MM.1S (cell line): Measurements from ENCODE around the gene FARP1.

Source experiments
- DNase-seq: peaks from one replicate; pipeline ENCODE4 v3.0.0-alpha.2; 2015
- H2AFZ ChIP-seq: fragments of 300-600 bp; sonication (generic); 2 replicates; pipeline ENCODE4 v1.6.0; 2016; ENCODE audit warnings: antibody characterized with exemption, low read length
- H3F3A ChIP-seq: fragments of 300-600 bp; sonication (generic); 2 replicates; pipeline ENCODE4 v1.6.1; 2016; ENCODE audit warnings: mild to moderate bottlenecking, antibody characterized with exemption, low read length, moderate library complexity, mixed read lengths; ENCODE audit not compliant: insufficient read depth
- H3K27ac ChIP-seq: fragments of 300-600 bp; sonication (generic); 2 replicates; pipeline ENCODE4 v1.5.1; 2016; ENCODE audit warnings: mild to moderate bottlenecking, low read length
- H3K27me3 ChIP-seq: fragments of 300-600 bp; sonication (generic); replicated peaks from 2 replicates; pipeline ENCODE4 v1.6.0; 2016; ENCODE audit warnings: low read length; ENCODE audit not compliant: insufficient read depth
- H3K36me3 ChIP-seq: fragments of 300-600 bp; sonication (generic); replicated peaks from 2 replicates; pipeline ENCODE4 v1.6.1; 2016; ENCODE audit warnings: mild to moderate bottlenecking, low read length, mixed read lengths; ENCODE audit not compliant: insufficient read depth
- H3K4me1 ChIP-seq: fragments of 300-600 bp; sonication (generic); 2 replicates; pipeline ENCODE4 v1.6.1; 2016; ENCODE audit warnings: low read length, mixed read lengths
- H3K4me2 ChIP-seq: fragments of 300-600 bp; sonication (generic); 2 replicates; pipeline ENCODE4 v1.6.0; 2016; ENCODE audit warnings: low read depth, low read length
- H3K4me3 ChIP-seq: fragments of 300-600 bp; sonication (generic); 2 replicates; pipeline ENCODE4 v1.5.1; 2016; ENCODE audit warnings: low read length, mixed read lengths
- H3K79me2 ChIP-seq: fragments of 300-600 bp; sonication (generic); 2 replicates; pipeline ENCODE4 v1.6.1; 2016; ENCODE audit warnings: mixed run types, low read length, mixed read lengths
- H3K9ac ChIP-seq: fragments of 300-600 bp; sonication (generic); 2 replicates; pipeline ENCODE4 v1.6.1; 2016; ENCODE audit warnings: low read length, mixed read lengths
- H3K9me2 ChIP-seq: fragments of 300-600 bp; sonication (generic); replicated peaks from 2 replicates; pipeline ENCODE4 v1.6.1; 2016; ENCODE audit warnings: mild to moderate bottlenecking, low read length, mixed read lengths; ENCODE audit not compliant: insufficient read depth
- H3K9me3 ChIP-seq: fragments of 300-600 bp; sonication (generic); replicated peaks from 2 replicates; pipeline ENCODE4 v1.6.1; 2016; ENCODE audit warnings: mild to moderate bottlenecking, low read length, mixed read lengths; ENCODE audit not compliant: insufficient read depth
- H4K20me1 ChIP-seq: fragments of 300-600 bp; sonication (generic); 2 replicates; pipeline ENCODE4 v1.6.1; 2016; ENCODE audit warnings: mild to moderate bottlenecking, low read length, moderate library complexity, mixed read lengths; ENCODE audit not compliant: insufficient read depth
- EZH2 ChIP-seq: fragments of 300-600 bp; sonication (generic); optimal IDR thresholded peaks from 2 replicates; pipeline ENCODE3; 2017; ENCODE audit warnings: low read depth, mild to moderate bottlenecking, antibody characterized with exemption, low read length, mixed read lengths
- EZH2phosphoT487 ChIP-seq: fragments of 300-600 bp; sonication (generic); IDR thresholded peaks from 2 replicates; pipeline ENCODE4 v1.6.1; 2018; ENCODE audit warnings: antibody characterized with exemption, low read length
- TF ChIP-seq, protein P1 (sequence below): fragments of 300-600 bp; sonication (generic); IDR thresholded peaks from 2 replicates; pipeline ENCODE4 v1.5.1; 2016; ENCODE audit warnings: antibody characterized with exemption, low read length, mixed read lengths

The FARP1 gene

GRCh38 chr13:98190889-98191444, 48.1 kb downstream of the FARP1 start:
- no peaks in the 10 kb centered on the region for H3K27me3 ChIP-seq
- H2AFZ ChIP-seq, result no peak overlapping the region
- no peaks in the 10 kb centered on the region for H3K36me3 ChIP-seq
- H3K4me1 ChIP-seq, result no peaks in the 10 kb centered on the region
- no peak overlapping the region for H3K9ac ChIP-seq
- no peak overlapping the region for H3K4me3 ChIP-seq
- H3K27ac ChIP-seq, result no peak overlapping the region
- H3K9me3 ChIP-seq, result no peaks in the 10 kb centered on the region
- no peak overlapping the region for H3K4me2 ChIP-seq
- no peaks in the 10 kb centered on the region for H3F3A ChIP-seq
- DNase-seq, result no peak
- H3K9me2 ChIP-seq, result no peaks in the 10 kb centered on the region
- no peaks in the 10 kb centered on the region for H3K79me2 ChIP-seq
- TF ChIP-seq EZH2phosphoT487, result no peak
- TF ChIP-seq, protein P1, sequence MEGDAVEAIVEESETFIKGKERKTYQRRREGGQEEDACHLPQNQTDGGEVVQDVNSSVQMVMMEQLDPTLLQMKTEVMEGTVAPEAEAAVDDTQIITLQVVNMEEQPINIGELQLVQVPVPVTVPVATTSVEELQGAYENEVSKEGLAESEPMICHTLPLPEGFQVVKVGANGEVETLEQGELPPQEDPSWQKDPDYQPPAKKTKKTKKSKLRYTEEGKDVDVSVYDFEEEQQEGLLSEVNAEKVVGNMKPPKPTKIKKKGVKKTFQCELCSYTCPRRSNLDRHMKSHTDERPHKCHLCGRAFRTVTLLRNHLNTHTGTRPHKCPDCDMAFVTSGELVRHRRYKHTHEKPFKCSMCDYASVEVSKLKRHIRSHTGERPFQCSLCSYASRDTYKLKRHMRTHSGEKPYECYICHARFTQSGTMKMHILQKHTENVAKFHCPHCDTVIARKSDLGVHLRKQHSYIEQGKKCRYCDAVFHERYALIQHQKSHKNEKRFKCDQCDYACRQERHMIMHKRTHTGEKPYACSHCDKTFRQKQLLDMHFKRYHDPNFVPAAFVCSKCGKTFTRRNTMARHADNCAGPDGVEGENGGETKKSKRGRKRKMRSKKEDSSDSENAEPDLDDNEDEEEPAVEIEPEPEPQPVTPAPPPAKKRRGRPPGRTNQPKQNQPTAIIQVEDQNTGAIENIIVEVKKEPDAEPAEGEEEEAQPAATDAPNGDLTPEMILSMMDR, result no peak
- no peak for TF ChIP-seq EZH2
- no peaks in the 10 kb centered on the region for H4K20me1 ChIP-seq

GRCh38 chr13:98192008-98192407, 49.1 kb downstream of the FARP1 start:
- Histone ChIP-seq H3K4me3 (no peak overlapping the region), H3K9me2 (no peaks in the 10 kb centered on the region), H3K9me3 (no peaks in the 10 kb centered on the region), H4K20me1 (no peaks in the 10 kb centered on the region), H3K9ac (no peak overlapping the region), H3F3A (no peaks in the 10 kb centered on the region), H3K4me2 (no peak overlapping the region), H3K4me1 (no peaks in the 10 kb centered on the region), H3K79me2 (no peaks in the 10 kb centered on the region), H2AFZ (no peak overlapping the region), H3K27ac (no peak overlapping the region), H3K36me3 (no peaks in the 10 kb centered on the region), H3K27me3 (no peaks in the 10 kb centered on the region)
- TF ChIP-seq EZH2 (no peak), EZH2phosphoT487 (no peak)
- TF ChIP-seq, protein P1, result no peak
- no peak for DNase-seq

DNA sequence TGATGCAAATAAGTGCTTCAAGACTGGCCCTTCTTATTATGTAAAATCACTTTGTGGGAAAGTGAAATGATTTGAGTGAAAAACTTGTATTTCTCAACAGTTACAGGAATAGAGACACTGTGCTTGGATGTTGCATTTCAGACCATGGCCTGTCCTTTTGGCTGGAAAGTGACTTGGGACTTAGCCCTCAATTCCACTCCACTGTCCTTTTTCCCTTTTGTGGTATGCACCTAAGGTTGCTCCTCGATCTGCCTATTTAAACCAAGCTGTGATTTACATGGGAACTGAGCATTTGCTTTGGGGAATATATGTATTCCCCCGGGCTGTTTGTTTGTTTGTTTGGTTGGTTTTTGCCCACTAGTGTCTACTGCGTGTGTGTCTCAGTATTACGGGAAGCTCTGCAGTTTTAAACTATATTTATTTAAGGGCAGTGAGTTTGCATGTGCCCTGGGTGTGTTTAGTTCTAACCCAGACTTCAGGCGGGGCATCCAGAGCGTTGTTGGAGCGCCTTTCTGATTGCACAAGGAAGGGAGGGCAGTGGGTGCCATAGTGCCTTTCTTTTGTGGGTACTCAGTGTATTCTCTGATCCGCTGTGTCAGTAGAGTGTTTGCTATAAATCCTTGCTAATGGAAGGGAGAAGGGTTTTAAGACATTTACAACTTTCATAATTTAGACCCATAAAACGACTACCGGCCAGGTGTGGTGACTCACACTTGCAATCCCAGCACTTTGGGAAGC, 52.3 kb downstream of the FARP1 start:
- H3K4me2 ChIP-seq, result no peak overlapping the region
- H3K4me3 ChIP-seq, result no peak overlapping the region
- H3K27me3 ChIP-seq, result no peaks in the 10 kb centered on the region
- no peak overlapping the region for H3K27ac ChIP-seq
- no peaks in the 10 kb centered on the region for H3K9me3 ChIP-seq
- H3K36me3 ChIP-seq, result no peaks in the 10 kb centered on the region
- H3K9me2 ChIP-seq, result no peaks in the 10 kb centered on the region
- H3K79me2 ChIP-seq, result no peaks in the 10 kb centered on the region
- no peak overlapping the region for H3K9ac ChIP-seq
- H2AFZ ChIP-seq, result no peak overlapping the region
- no peaks in the 10 kb centered on the region for H4K20me1 ChIP-seq
- no peaks in the 10 kb centered on the region for H3F3A ChIP-seq
- no peak for DNase-seq
- TF ChIP-seq, protein P1, result no peak
- TF ChIP-seq EZH2 (no peak), EZH2phosphoT487 (no peak)
- H3K4me1 ChIP-seq, result no peaks in the 10 kb centered on the region
